Measurements from ENCODE around the gene SLC26A11.
A peak's percentile ranks its signal among the peaks of the same experiment; 100 is the strongest.
"Not testable (repeated sequence)": the region's sequence is repeated elsewhere in the genome, so short reads cannot be mapped to it uniquely, and the experiment has no call there.

SLC26A11 gene

GRCh38 chr17:80243526-80244433 is 23.6 kb downstream of the SLC26A11 start:
- DNase-seq (ENCODE audit: low read depth in 2 of 3, low spot score in 1 of 3) = no peak

- not testable (repeated sequence) for DNase-seq (ENCODE audit: low read depth in 2 of 3, low spot score in 1 of 3)
Observed at GRCh38 chr17:80244448-80244847, 24.2 kb downstream of the SLC26A11 start.

GRCh38 chr17:80244871-80245509 is 24.8 kb downstream of the SLC26A11 start:
- no peak for DNase-seq (ENCODE audit: low read depth in 2 of 3, low spot score in 1 of 3)

GRCh38 chr17:80245566-80246265 is 25.5 kb downstream of the SLC26A11 start:
- DNase-seq (ENCODE audit: low read depth in 2 of 3, low spot score in 1 of 3) = no peak

GRCh38 chr17:80246266-80246681 is 26.0 kb downstream of the SLC26A11 start:
- no peak for DNase-seq (ENCODE audit: low read depth in 2 of 3, low spot score in 1 of 3)

GRCh38 chr17:80246726-80247125 is 26.5 kb downstream of the SLC26A11 start:
- no peak for DNase-seq (ENCODE audit: low read depth in 2 of 3, low spot score in 1 of 3)

GRCh38 chr17:80247561-80247960 is 27.3 kb downstream of the SLC26A11 start:
- DNase-seq (ENCODE audit: low read depth in 2 of 3, low spot score in 1 of 3) = no peak

- no peak for DNase-seq (ENCODE audit: low read depth in 2 of 3, low spot score in 1 of 3)
Observed at GRCh38 chr17:80248001-80248893, 28.0 kb downstream of the SLC26A11 start.

- no peak for DNase-seq (ENCODE audit: low read depth in 2 of 3, low spot score in 1 of 3)
Observed at GRCh38 chr17:80248894-80249710, 28.9 kb downstream of the SLC26A11 start.

- no peak for DNase-seq (ENCODE audit: low read depth in 2 of 3, low spot score in 1 of 3)
Observed at GRCh38 chr17:80251966-80252365, 31.7 kb downstream of the SLC26A11 start.

GRCh38 chr17:80252871-80253270 is 32.6 kb downstream of the SLC26A11 start:
- DNase-seq (ENCODE audit: low read depth in 2 of 3, low spot score in 1 of 3) = peak; percentile 84 to 89 (median 84)

GRCh38 chr17:80253631-80254395 is 33.6 kb downstream of the SLC26A11 start:
- DNase-seq (ENCODE audit: low read depth in 2 of 3, low spot score in 1 of 3) = no peak

- peak in 2 of 3 donors; percentile 69 to 79 for DNase-seq (ENCODE audit: low read depth in 2 of 3, low spot score in 1 of 3)
Observed at GRCh38 chr17:80254396-80255251, 34.4 kb downstream of the SLC26A11 start.

- no peak for DNase-seq (ENCODE audit: low read depth in 2 of 3, low spot score in 1 of 3)
Observed at GRCh38 chr17:80256034-80256350, 35.8 kb downstream of the SLC26A11 start.

GRCh38 chr17:80257716-80258213 is 37.5 kb downstream of the SLC26A11 start:
- DNase-seq (ENCODE audit: low read depth in 2 of 3, low spot score in 1 of 3) = no peak

GRCh38 chr17:80258296-80258695 is 38.1 kb downstream of the SLC26A11 start:
- not testable (repeated sequence) for DNase-seq (ENCODE audit: low read depth in 2 of 3, low spot score in 1 of 3)

GRCh38 chr17:80259457-80260068 is 39.3 kb downstream of the SLC26A11 start:
- no peak for DNase-seq (ENCODE audit: low read depth in 2 of 3, low spot score in 1 of 3)

All from stimulated activated CD4-positive, alpha-beta T cell treated with anti-CD3 and anti-CD28 coated beads, Interleukin-12 subunit alpha, Interleukin-12 subunit beta, amount 100 ng/mL, for 48 hours (primary cell).